Measurements from ENCODE around the gene ESPN.
A peak's percentile ranks its signal among the peaks of the same experiment; 100 is the strongest.

DNA sequence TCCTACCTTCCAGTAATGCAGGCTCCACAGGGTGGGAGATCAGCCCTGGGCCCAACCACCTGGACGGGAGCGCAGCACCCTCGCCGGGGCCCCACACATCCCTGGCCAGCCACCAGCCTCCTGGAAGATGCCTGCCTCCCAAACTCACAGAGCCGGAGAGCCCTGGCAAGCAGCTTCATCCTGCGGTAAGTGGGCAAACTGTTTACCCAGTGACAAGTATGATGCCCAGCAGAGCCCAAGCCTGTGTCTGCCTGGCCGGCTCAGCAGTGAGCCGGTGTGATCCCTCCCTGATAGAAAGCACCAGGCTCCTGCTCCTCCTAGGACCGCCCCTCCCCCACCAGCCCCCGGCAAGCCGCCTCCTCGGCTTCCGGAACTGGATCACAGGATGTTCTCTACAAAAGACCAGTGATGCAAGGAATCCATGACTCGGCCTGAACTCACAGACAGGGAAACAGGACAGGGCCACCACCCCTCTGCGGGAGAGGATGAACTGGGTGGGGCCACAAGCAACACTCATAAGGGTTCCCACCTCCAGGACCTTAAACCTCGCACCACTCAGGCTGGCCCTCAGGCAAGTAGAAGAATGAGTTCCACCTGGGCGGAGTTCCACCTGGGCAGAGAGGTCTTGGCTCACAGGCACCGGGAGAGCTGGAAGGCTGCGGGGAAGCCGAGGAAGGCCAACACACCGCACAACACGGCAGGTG is 38.9 kb upstream of the ESPN start:
- TF ChIP-seq CTCF (IDR thresholded peaks at IDR 0.05) (no peak), EP300 (IDR thresholded peaks at IDR 0.05; ENCODE audit: low read depth) (no peak), POLR2A (IDR thresholded peaks at IDR 0.05) (no peak), POLR2AphosphoS5 (IDR thresholded peaks at IDR 0.05) (peak in 2 of 3 donors; percentile 41 to 48)

All from transverse colon (tissue), 4 donors.